ENCODE data around the gene CTNND2.

GRCh38 chr5:11903121-11903613, 1.1 kb downstream of the CTNND2 start:
- TF ChIP-seq CTCF (conservative IDR thresholded peaks at IDR 0.05; ENCODE audit: low read depth, low read length) = no peak
- TF ChIP-seq EZH2 (IDR thresholded peaks at IDR 0.05; ENCODE audit: borderline replicate concordance, low read depth, low read length, poor library complexity, severe bottlenecking) = no peak

Data from A673 (cell line).